Stimulated activated CD8-positive, alpha-beta memory T cell treated with anti-CD3 and anti-CD28 coated beads, Interleukin-7, amount 100 ng/mL, for 4 hours (primary cell): ENCODE data around the gene MED26.
"Not testable (repeated sequence)": the region's sequence is repeated elsewhere in the genome, so short reads cannot be mapped to it uniquely, and the experiment has no call there.

ENCODE experiments used
- DNase-seq, 2 donors: peaks; one replicate each; pipeline ENCODE4 v3.0.0-alpha.2; 2020; ENCODE audit warnings: low read depth in 2 of 2

The MED26 gene

GRCh38 chr19:16628183-16628983 is at the start of gene MED26:
TSS of gene MED26 (minus strand) at chr19:16628204. CDS start at chr19:16627943, 261 bp downstream.
- DNase-seq, result peak; percentile 84 to 93

GRCh38 chr19:16677055-16677454 is 49.1 kb upstream of the MED26 start:
- no peak for DNase-seq

- no peak for DNase-seq
These were observed 48.2 kb upstream of the MED26 start for GRCh38 chr19:16676101-16676798.

- not testable (repeated sequence) for DNase-seq
These were observed 45.8 kb upstream of the MED26 start for GRCh38 chr19:16673839-16674238.

- no peak for DNase-seq
These were observed 45.2 kb upstream of the MED26 start for GRCh38 chr19:16673231-16673630.

- DNase-seq, result no peak
These were observed 43.8 kb upstream of the MED26 start for GRCh38 chr19:16671652-16672274.

- no peak for DNase-seq
These were observed 42.3 kb upstream of the MED26 start for GRCh38 chr19:16670291-16670690.

- DNase-seq, result not testable (repeated sequence)
These were observed 40.7 kb upstream of the MED26 start for GRCh38 chr19:16668702-16669101.

GRCh38 chr19:16668176-16668575 is 40.2 kb upstream of the MED26 start:
- no peak for DNase-seq

- DNase-seq, result no peak
These were observed 33.6 kb upstream of the MED26 start for GRCh38 chr19:16661480-16662034.

- DNase-seq, result peak in 1 of 2 donors; percentile 47
These were observed 32.9 kb upstream of the MED26 start, which contains the start of gene TMEM38A for GRCh38 chr19:16660763-16661479. TSS of gene TMEM38A (plus strand) at chr19:16661139. CDS start at chr19:16661218, 79 bp downstream.

GRCh38 chr19:16659832-16660708 is 32.1 kb upstream of the MED26 start, which contains the start of gene SMIM7:
TSS of gene SMIM7 (minus strand) at chr19:16660144. CDS start at chr19:16660110, 34 bp downstream.
- DNase-seq, result peak; percentile 98

GRCh38 chr19:16659464-16659831 is 31.4 kb upstream of the MED26 start:
- no peak for DNase-seq

GRCh38 chr19:16657384-16657783 is 29.4 kb upstream of the MED26 start:
- no peak for DNase-seq

GRCh38 chr19:16655727-16656126 is 27.7 kb upstream of the MED26 start:
- DNase-seq, result no peak

- DNase-seq, result no peak
These were observed 26.6 kb upstream of the MED26 start for GRCh38 chr19:16654627-16655026.

GRCh38 chr19:16654140-16654539 is 26.1 kb upstream of the MED26 start:
- no peak for DNase-seq

GRCh38 chr19:16652854-16653253 is 24.9 kb upstream of the MED26 start:
- no peak for DNase-seq

GRCh38 chr19:16651421-16652188 is 23.6 kb upstream of the MED26 start:
- not testable (repeated sequence) for DNase-seq

GRCh38 chr19:16650821-16651220 is 22.8 kb upstream of the MED26 start:
- no peak for DNase-seq
